Ovary (tissue), 9 donors: ENCODE results near the gene ANGPT4. TPM values are rescaled to one million over a fixed set of nuclear protein-coding genes. Genes with fewer than 3 reads are reported as not detected.

Experiments
- DNase-seq, 5 donors: peaks; one replicate each; pipeline ENCODE4 v3.0.0-alpha.2; 2019 to 2020
- H3K27ac ChIP-seq, 2 donors: fragments of 200-600 bp; one replicate each; pipeline versions ENCODE4 v1.5.1 to v1.8.0; 2019 to 2022
- H3K27me3 ChIP-seq: fragments of 200-600 bp; one replicate; pipeline ENCODE4 v1.8.0; 2022
- H3K36me3 ChIP-seq: fragments of 200-600 bp; sonication (generic); one replicate; pipeline ENCODE4 v1.5.1; 2019
- H3K4me1 ChIP-seq: one replicate; pipeline ENCODE4 v1.8.1; 2013; ENCODE audit warnings: mild to moderate bottlenecking, moderate library complexity; ENCODE audit not compliant: insufficient read depth
- H3K4me3 ChIP-seq: fragments of 200-600 bp; sonication (generic); one replicate; pipeline ENCODE4 v1.5.1; 2017
- H3K9me3 ChIP-seq, 2 donors: fragments of 200-600 bp in 1 of 2; sonication (generic) in 1 of 2; one replicate each; pipeline versions ENCODE4 v1.5.1 to v1.8.1; 2013 to 2019; ENCODE audit warnings: mild to moderate bottlenecking in 1 of 2, moderate library complexity in 1 of 2
- EP300 ChIP-seq: sonication (generic); formaldehyde crosslinking; IDR thresholded peaks from one replicate; pipeline ENCODE4 v1.6.1; 2017; ENCODE audit warnings: antibody characterized with exemption
- POLR2A ChIP-seq: fragments of 450-650 bp; IDR thresholded peaks from one replicate; pipeline ENCODE4 v1.6.1; 2017; ENCODE audit warnings: antibody characterized with exemption, mild to moderate bottlenecking, moderate library complexity
- WGBS, 3 donors: extraction: QIAGEN DNeasy Blood & Tissue Kit in 1 of 3; methylation state at CpG; one replicate each; pipeline versions ENCODE4 v1.1.5 to v1.1.7; 2013 to 2017; 5-methylcytosine and 5-hydroxymethylcytosine counted together
- intact Hi-C, 4 donors: fragments of 100-400 bp; cut with DNase I; formaldehyde crosslinking; loops; one replicate each; pipeline versions ENCODE4 v1.11.0 to v1.15.1; 2022 to 2023
- polyA plus RNA-seq, 2 donors: library from polyadenylated mRNA; stranded (reverse); fragments of 200-250 nt in 1 of 2; fragments of 350-450 nt in 1 of 2; fragmentation: Illumina TruSeq in 1 of 2; extraction: RNeasy Lipid Tissue Mini Kit (QIAGEN cat#74804) in 1 of 2; gene quantifications; one replicate each; pipeline ENCODE4 v1.2.3, GENCODE V29; 2013 to 2014
- total RNA-seq, 7 donors: library from RNA; depleted of rRNA in 2 of 7; stranded (reverse); fragments of >200 nt in 2 of 7; fragmentation: NEBNext Ultra II Directional in 3 of 7; extraction: Animal tissue kit (Norgen Biotek cat#: 25700) in 3 of 7; gene quantifications; one replicate each; pipeline versions ENCODE4 v1.1.0 to v1.2.4, GENCODE V29; 2016 to 2023
- TF ChIP-seq, protein P1 (sequence below), 3 donors: fragments of 450-650 bp in 2 of 3; fragments of 200-600 bp in 1 of 3; IDR thresholded peaks; one replicate each; pipeline versions ENCODE4 v1.5.1 to v1.8.0; 2016 to 2022; ENCODE audit warnings: antibody characterized with exemption in 3 of 3, mild to moderate bottlenecking in 1 of 3
- donor health status: DM: no; HTN: no; CAD: no; lungs with moderate emphysema.
- donor health status: DM: no; HTN: no; CAD: no.
- donor health status: Bipolar disorder and iron deficiency.
- donor health status: DM: yes; HTN: yes; CAD: no.
- donor health status: DM: no; HTN: no; CAD: no.
- donor health status: DM: yes; HTN: yes; CAD: no.

Gene ANGPT4
- total and polyA plus RNA-seq, 9 donors: 0.58 to 10.7 (median 2.0) TPM

GRCh38 chr20:940926-941325 is 24.8 kb upstream of the ANGPT4 start:
- Histone ChIP-seq H3K27me3 (no peaks in the 10 kb centered on the region), H3K27ac (no peak overlapping the region), H3K4me1 (no peaks in the 10 kb centered on the region), H3K4me3 (no peak overlapping the region), H3K9me3 (no peaks in the 10 kb centered on the region), H3K36me3 (no peaks in the 10 kb centered on the region)
- no peak for DNase-seq
- TF ChIP-seq POLR2A (no peak), EP300 (no peak)
- TF ChIP-seq, protein P1, sequence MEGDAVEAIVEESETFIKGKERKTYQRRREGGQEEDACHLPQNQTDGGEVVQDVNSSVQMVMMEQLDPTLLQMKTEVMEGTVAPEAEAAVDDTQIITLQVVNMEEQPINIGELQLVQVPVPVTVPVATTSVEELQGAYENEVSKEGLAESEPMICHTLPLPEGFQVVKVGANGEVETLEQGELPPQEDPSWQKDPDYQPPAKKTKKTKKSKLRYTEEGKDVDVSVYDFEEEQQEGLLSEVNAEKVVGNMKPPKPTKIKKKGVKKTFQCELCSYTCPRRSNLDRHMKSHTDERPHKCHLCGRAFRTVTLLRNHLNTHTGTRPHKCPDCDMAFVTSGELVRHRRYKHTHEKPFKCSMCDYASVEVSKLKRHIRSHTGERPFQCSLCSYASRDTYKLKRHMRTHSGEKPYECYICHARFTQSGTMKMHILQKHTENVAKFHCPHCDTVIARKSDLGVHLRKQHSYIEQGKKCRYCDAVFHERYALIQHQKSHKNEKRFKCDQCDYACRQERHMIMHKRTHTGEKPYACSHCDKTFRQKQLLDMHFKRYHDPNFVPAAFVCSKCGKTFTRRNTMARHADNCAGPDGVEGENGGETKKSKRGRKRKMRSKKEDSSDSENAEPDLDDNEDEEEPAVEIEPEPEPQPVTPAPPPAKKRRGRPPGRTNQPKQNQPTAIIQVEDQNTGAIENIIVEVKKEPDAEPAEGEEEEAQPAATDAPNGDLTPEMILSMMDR (IDR thresholded peaks at IDR 0.05): no peak
- intact Hi-C loops: no loop called here
- 71 to 78% (median 75%) methylated on average over 5 of the region's 5 CpGs for WGBS, 3 donors

- WGBS, 3 donors: 84 to 87% (median 86%) methylated on average over 5 of the region's 5 CpGs
- H3K27ac ChIP-seq: no peak overlapping the region
- no peak overlapping the region for H3K4me3 ChIP-seq
- no peaks in the 10 kb centered on the region for H3K9me3 ChIP-seq
- no peaks in the 10 kb centered on the region for H3K4me1 ChIP-seq
- H3K36me3 ChIP-seq: no peaks in the 10 kb centered on the region
- intact Hi-C loops: no loop called here
- no peak for TF ChIP-seq POLR2A
- TF ChIP-seq, protein P1 (IDR thresholded peaks at IDR 0.05): no peak
- no peak for TF ChIP-seq EP300
- H3K27me3 ChIP-seq: no peaks in the 10 kb centered on the region
- no peak for DNase-seq
Measured at GRCh38 chr20:939606-940005, 23.5 kb upstream of the ANGPT4 start.

DNA sequence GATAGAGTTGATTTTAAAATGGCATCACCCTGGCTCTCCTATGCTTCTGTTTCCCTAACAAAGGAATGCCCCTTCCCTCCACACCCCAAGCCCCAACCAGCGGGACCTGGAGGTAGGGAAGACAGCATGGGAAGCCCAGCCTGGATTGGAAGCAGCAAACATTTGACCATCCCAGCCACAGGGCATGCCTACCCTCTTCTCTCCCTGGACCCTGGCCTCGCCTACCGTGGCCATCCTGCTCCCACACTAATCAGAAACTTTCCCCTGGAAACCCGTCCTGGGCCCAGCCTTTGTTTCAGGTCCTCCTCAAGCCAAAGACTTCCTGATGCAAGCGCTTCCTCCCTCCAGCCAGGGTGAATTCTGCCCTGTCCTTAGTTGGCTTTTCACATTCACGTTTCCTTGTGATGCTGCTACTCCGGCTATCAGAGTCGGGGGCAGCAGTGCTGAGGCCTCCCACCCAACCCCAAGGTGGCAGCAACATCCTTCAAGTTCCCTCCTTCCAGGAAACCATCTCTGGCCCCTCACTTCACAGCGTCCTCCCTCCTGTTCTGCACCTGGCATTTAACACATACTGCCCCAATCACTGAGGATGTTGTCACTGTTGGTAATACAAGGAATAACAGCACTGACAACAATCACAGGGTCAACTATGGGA is 18.2 kb upstream of the ANGPT4 start:
- Histone ChIP-seq H3K27me3 (no peaks in the 10 kb centered on the region), H3K36me3 (no peaks in the 10 kb centered on the region), H3K9me3 (no peaks in the 10 kb centered on the region), H3K4me1 (no peaks in the 10 kb centered on the region), H3K4me3 (no peak overlapping the region), H3K27ac (no peak overlapping the region)
- intact Hi-C loops: no loop called here
- DNase-seq: no peak
- TF ChIP-seq, protein P1 (IDR thresholded peaks at IDR 0.05): no peak
- TF ChIP-seq POLR2A (no peak), EP300 (no peak)
- WGBS, 3 donors: 56 to 68% (median 62%) methylated on average over 9 of the region's 9 CpGs

DNA sequence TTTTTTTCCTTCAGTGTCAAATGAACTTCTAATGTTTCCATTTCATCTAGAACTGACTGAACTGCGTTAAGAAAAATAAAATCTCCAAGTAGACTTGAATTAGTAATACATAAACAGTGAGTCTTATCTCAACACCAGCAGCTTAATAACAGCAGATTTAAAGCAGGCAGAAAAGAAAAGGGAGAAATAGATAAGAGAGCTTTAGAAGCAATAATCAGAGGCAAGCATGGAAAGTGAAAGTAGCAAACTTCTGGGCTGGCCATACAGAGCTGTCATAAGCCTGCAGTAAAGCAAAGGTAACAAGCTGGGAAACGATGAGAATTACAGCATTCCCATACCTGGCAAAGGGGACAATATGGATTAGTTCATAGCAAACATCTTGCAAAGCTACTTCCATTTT is 16.9 kb upstream of the ANGPT4 start:
- Histone ChIP-seq H3K9me3 (no peaks in the 10 kb centered on the region), H3K4me1 (no peaks in the 10 kb centered on the region), H3K36me3 (no peaks in the 10 kb centered on the region), H3K27ac (no peak overlapping the region), H3K27me3 (no peaks in the 10 kb centered on the region), H3K4me3 (no peak overlapping the region)
- WGBS, 3 donors: 72 to 74% (median 73%) methylated on average over 2 of the region's 2 CpGs
- TF ChIP-seq EP300 (no peak), POLR2A (no peak)
- TF ChIP-seq, protein P1 (IDR thresholded peaks at IDR 0.05): no peak
- intact Hi-C loops: no loop called here
- DNase-seq: no peak
